ENCODE data around the gene CIBAR2.

- TF ChIP-seq EZH2 (IDR thresholded peaks at IDR 0.05; ENCODE audit: insufficient read depth, poor library complexity, severe bottlenecking) (no peak), EZH2phosphoT487 (IDR thresholded peaks at IDR 0.05; ENCODE audit: insufficient read depth, low read depth) (no peak)
Observed at GRCh38 chr16:85085721-85086120, 26.6 kb downstream of the CIBAR2 start.
